ENCODE measurements around the gene HEXIM1. TPM values are rescaled to one million over a fixed set of nuclear protein-coding genes. Genes with fewer than 3 reads are reported as not detected.
A peak's percentile ranks its signal among the peaks of the same experiment; 100 is the strongest.

Gene HEXIM1, protein sequence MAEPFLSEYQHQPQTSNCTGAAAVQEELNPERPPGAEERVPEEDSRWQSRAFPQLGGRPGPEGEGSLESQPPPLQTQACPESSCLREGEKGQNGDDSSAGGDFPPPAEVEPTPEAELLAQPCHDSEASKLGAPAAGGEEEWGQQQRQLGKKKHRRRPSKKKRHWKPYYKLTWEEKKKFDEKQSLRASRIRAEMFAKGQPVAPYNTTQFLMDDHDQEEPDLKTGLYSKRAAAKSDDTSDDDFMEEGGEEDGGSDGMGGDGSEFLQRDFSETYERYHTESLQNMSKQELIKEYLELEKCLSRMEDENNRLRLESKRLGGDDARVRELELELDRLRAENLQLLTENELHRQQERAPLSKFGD
- total RNA-seq: 10 to 100 TPM; 40.2 to 42.4 TPM

- Mint-ChIP-seq H3K27ac (peak within 1 kb of the TSS; percentile 100), H3K36me3 (peaks cover 12% of the 10 kb centered on the region), H3K9me3 (ENCODE audit: low read depth) (no peaks in the 10 kb centered on the region), H3K4me3 (peak within 1 kb of the TSS; percentile 99), H3K4me1 (peaks cover 43% of the 10 kb centered on the region), H3K27me3 (peaks cover 2% of the 10 kb centered on the region)
- CTCF ChIA-PET: interaction anchor here (0.6 to 24.7 kb wide), 21 partner anchors 13 to 372 kb away, joined by 3 to 583 read pairs (median 6); partner anchors contain the start of genes ACBD4, FMNL1, HEXIM2 and MAP3K14
- ATAC-seq (peak; percentile 76), DNase-seq (peak; percentile 99)
Observed at GRCh38 chr17:45148183-45149036, at the start of gene HEXIM1. Gene HEXIM1 (plus strand): TSS chr17:45148475. CDS start chr17:45149191, 716 bp downstream.

- ATAC-seq (peak; percentile 91), DNase-seq (peak; percentile 82)
- CTCF ChIA-PET: interaction anchor here (0.6 to 3.5 kb wide), 29 partner anchors 9 to 322 kb away, joined by 3 to 24 read pairs (median 5); partner anchors contain the start of genes ACBD4, DCAKD, EFTUD2 and NMT1
- Mint-ChIP-seq H3K36me3 (peaks cover 48% of the 10 kb centered on the region), H3K4me3 (no peak overlapping the region), H3K27me3 (no peaks in the 10 kb centered on the region), H3K9me3 (ENCODE audit: low read depth) (no peaks in the 10 kb centered on the region), H3K27ac (no peak overlapping the region), H3K4me1 (no peaks in the 10 kb centered on the region)
Observed at GRCh38 chr17:45098869-45099616, 49.2 kb upstream of the HEXIM1 start.

DNA sequence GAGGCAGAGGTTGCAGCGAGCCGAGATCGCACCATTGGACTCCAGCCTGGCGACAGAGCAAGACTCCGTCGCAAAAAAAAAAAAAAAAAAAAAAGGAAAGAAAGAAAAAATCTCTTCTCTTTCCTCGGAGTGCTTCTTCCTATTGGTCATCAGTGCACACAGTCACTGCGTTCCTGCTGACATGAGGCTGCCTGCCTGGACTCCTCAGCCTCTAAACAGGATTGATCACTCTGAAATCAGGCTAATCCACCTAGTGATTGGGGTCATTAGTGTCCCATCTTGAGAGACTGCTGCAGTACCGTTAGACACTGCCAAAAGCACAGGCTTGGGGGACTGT lies 46.8 kb upstream of the HEXIM1 start:
- CTCF ChIA-PET: interaction anchor here (0.7 to 3.5 kb wide), 3 partner anchors 13 to 182 kb away, joined by 4 to 19 read pairs (median 4); partner anchors contain the start of gene ACBD4
- Mint-ChIP-seq H3K36me3 (peaks cover 44% of the 10 kb centered on the region), H3K9me3 (ENCODE audit: low read depth) (no peaks in the 10 kb centered on the region), H3K27ac (no peak overlapping the region), H3K4me3 (no peak overlapping the region), H3K4me1 (no peaks in the 10 kb centered on the region), H3K27me3 (no peaks in the 10 kb centered on the region)
- DNase-seq (no peak), ATAC-seq (no peak)

DNA sequence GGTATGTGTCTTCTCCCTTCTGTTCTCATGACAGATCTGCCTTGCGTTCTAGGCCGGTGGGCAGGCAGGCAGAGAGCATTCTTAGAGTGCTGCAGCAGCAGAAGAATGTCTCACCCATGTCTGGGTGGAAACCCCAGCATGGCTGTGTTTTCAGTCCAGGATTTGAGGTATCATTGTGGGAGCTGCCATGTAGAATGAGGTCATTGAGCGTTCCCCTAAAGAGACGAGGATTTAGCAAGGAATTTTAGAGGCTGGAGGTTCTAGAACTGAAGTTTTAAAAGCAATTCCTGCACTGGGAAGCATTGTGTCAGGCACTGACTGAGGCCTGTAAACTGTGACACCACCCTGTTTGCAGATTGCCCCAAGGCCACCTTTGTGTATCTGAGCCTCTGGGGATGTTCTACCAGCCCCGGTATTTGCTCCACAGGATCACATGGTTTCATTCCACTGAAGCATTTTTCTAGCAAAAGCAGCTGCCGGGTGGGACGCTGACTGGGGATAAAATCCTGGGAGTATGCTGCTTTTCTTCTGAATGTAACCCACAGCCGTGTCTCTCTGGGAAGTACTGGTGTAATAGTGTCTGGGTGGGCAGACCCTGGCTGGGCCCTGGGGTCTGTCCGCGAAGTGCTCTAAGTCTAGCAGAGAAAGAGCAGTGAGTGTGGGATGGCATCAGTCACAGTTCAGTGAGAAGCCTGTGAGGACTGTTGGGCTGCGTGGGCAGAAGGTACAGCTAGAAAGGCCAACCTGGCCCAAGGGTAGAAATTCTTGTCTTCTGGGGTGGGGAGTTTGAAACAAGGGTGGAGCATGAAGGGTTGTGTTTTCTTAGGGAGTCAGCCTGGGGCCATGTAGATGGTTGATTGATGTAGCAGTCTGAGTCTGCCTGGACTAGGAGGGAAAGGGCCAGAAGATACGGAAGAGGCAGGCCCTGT lies 46.1 kb upstream of the HEXIM1 start:
- peaks cover 40% of the 10 kb centered on the region for H3K36me3 Mint-ChIP-seq
- DNase-seq (no peak), ATAC-seq (no peak)

DNA sequence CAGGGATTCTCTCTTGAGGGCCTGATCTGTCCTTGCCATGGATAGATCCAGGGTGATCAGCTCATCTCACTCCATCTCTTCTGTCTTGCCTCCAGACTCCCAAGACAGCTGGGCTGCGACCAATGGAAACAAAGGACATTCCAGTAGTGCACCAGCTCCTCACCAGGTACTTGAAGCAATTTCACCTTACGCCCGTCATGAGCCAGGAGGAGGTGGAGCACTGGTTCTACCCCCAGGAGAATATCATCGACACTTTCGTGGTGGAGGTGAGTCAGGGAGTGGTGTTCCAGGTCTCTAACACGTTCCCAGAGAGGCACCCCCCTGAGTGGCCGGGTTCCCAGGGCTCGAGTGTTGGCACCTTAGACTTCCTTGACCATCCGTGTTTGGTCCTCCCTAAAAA lies 45.4 kb upstream of the HEXIM1 start:
- CTCF ChIA-PET: interaction anchor here (1.7 kb wide), 1 partner anchor 33 kb away, joined by 4 read pairs; the partner anchor contains the start of gene ACBD4
- no peaks in the 10 kb centered on the region for H3K9me3 Mint-ChIP-seq (ENCODE audit: low read depth)
- DNase-seq (no peak), ATAC-seq (no peak)
- no peaks in the 10 kb centered on the region for H3K27me3 Mint-ChIP-seq
- peaks cover 36% of the 10 kb centered on the region for H3K36me3 Mint-ChIP-seq
- no peak overlapping the region for H3K27ac Mint-ChIP-seq
- no peak overlapping the region for H3K4me3 Mint-ChIP-seq
- H3K4me1 Mint-ChIP-seq: no peaks in the 10 kb centered on the region

More for the DNA sequence above, 46.1 kb upstream of the HEXIM1 start:
- no peak overlapping the region for H3K4me3 Mint-ChIP-seq
- no peaks in the 10 kb centered on the region for H3K9me3 Mint-ChIP-seq (ENCODE audit: low read depth)
- H3K27ac Mint-ChIP-seq: no peak overlapping the region
- no peaks in the 10 kb centered on the region for H3K27me3 Mint-ChIP-seq
- CTCF ChIA-PET: interaction anchor here (1.2 kb wide), 1 partner anchor 33 kb away, joined by 4 read pairs; the partner anchor contains the start of gene ACBD4
- H3K4me1 Mint-ChIP-seq: no peaks in the 10 kb centered on the region

GRCh38 chr17:45103269-45103795 lies 44.9 kb upstream of the HEXIM1 start:
- peaks cover 33% of the 10 kb centered on the region for H3K36me3 Mint-ChIP-seq
- CTCF ChIA-PET: interaction anchor here (1.7 kb wide), 1 partner anchor 32 kb away, joined by 4 read pairs; the partner anchor contains the start of gene ACBD4

DNA sequence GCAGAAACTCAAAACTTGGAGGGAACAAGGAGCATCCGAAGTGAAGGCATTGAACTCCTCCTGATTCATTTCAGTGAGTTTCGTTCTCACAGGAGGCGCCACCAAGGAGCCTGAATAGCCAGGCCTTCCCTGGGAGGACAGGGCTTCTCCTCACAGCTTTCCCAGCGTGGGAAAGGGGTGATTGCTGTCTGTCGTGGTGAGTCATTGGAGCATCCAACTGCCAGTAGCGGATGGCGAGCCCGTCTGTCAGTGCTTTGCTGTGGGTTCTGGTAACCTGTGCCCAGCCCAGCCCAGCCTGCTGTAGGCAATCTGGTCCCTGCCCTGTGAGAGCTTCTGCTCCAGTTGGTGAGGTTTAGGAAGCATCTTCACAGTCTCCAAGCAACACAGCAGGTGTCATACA lies 44.2 kb upstream of the HEXIM1 start:
- Mint-ChIP-seq H3K4me1 (no peaks in the 10 kb centered on the region), H3K27ac (no peak overlapping the region), H3K9me3 (ENCODE audit: low read depth) (no peaks in the 10 kb centered on the region), H3K27me3 (no peaks in the 10 kb centered on the region), H3K36me3 (peaks cover 29% of the 10 kb centered on the region), H3K4me3 (no peak overlapping the region)
- DNase-seq (no peak), ATAC-seq (no peak)
- CTCF ChIA-PET: interaction anchor here (1.7 kb wide), 1 partner anchor 31 kb away, joined by 4 read pairs; the partner anchor contains the start of gene ACBD4

More at GRCh38 chr17:45103269-45103795, 44.9 kb upstream of the HEXIM1 start:
- no peak for DNase-seq
- H3K9me3 Mint-ChIP-seq (ENCODE audit: low read depth): no peaks in the 10 kb centered on the region
- no peak overlapping the region for H3K27ac Mint-ChIP-seq
- no peak overlapping the region for H3K4me3 Mint-ChIP-seq
- no peak for ATAC-seq
- H3K4me1 Mint-ChIP-seq: no peaks in the 10 kb centered on the region
- no peaks in the 10 kb centered on the region for H3K27me3 Mint-ChIP-seq

GRCh38 chr17:45104497-45104896 lies 43.8 kb upstream of the HEXIM1 start:
- Mint-ChIP-seq H3K27ac (no peak overlapping the region), H3K4me3 (no peak overlapping the region), H3K9me3 (ENCODE audit: low read depth) (no peaks in the 10 kb centered on the region), H3K4me1 (no peaks in the 10 kb centered on the region), H3K27me3 (no peaks in the 10 kb centered on the region), H3K36me3 (peaks cover 25% of the 10 kb centered on the region)
- ATAC-seq (no peak), DNase-seq (no peak)
- CTCF ChIA-PET: interaction anchor here (1.7 kb wide), 1 partner anchor 31 kb away, joined by 4 read pairs; the partner anchor contains the start of gene ACBD4

- DNase-seq (no peak), ATAC-seq (no peak)
- CTCF ChIA-PET: interaction anchor here (1.6 kb wide), 1 partner anchor 30 kb away, joined by 6 read pairs; the partner anchor contains the start of gene ACBD4
- Mint-ChIP-seq H3K27me3 (no peaks in the 10 kb centered on the region), H3K4me3 (no peak overlapping the region), H3K36me3 (peaks cover 23% of the 10 kb centered on the region), H3K4me1 (no peaks in the 10 kb centered on the region), H3K27ac (no peak overlapping the region), H3K9me3 (ENCODE audit: low read depth) (no peaks in the 10 kb centered on the region)
Observed at GRCh38 chr17:45104907-45105624, 43.2 kb upstream of the HEXIM1 start.

- DNase-seq: no peak
Observed at GRCh38 chr17:45106096-45106495, 42.2 kb upstream of the HEXIM1 start.

DNA sequence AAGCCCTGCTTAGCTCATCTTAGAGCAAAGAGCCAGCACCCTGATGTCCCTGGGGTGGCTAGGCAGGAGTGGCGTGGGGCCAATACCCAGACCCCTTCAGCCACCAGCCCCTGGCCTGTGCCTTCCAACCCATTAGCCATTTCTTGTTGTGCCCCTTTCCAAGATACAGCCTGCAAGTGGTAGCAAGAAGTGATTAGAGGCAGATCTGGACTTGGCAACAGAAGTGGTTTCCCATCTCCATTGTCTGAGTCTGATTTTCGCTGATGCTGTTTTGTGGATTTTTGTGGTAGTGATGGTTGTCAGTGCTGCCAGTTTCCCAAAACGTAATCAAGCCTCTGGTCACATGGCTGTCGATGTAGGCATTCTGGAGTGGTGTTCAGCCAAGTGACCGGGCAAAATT lies 41.7 kb upstream of the HEXIM1 start:
- CTCF ChIA-PET: interaction anchor here (0.9 to 1.6 kb wide), 2 partner anchors 15 to 29 kb away, joined by 3 to 6 read pairs; partner anchors contain the start of gene ACBD4
- Mint-ChIP-seq H3K36me3 (peaks cover 22% of the 10 kb centered on the region), H3K27ac (no peak overlapping the region), H3K4me1 (no peaks in the 10 kb centered on the region), H3K9me3 (ENCODE audit: low read depth) (no peaks in the 10 kb centered on the region), H3K4me3 (no peak overlapping the region), H3K27me3 (no peaks in the 10 kb centered on the region)
- ATAC-seq: no peak
- no peak for DNase-seq

More at GRCh38 chr17:45106096-45106495, 42.2 kb upstream of the HEXIM1 start:
- ATAC-seq: no peak
- peaks cover 23% of the 10 kb centered on the region for H3K36me3 Mint-ChIP-seq
- H3K9me3 Mint-ChIP-seq (ENCODE audit: low read depth): no peaks in the 10 kb centered on the region
- no peak overlapping the region for H3K27ac Mint-ChIP-seq
- CTCF ChIA-PET: interaction anchor here (0.9 to 1.6 kb wide), 2 partner anchors 16 to 29 kb away, joined by 3 to 6 read pairs; partner anchors contain the start of gene ACBD4
- no peaks in the 10 kb centered on the region for H3K27me3 Mint-ChIP-seq
- no peak overlapping the region for H3K4me3 Mint-ChIP-seq
- no peaks in the 10 kb centered on the region for H3K4me1 Mint-ChIP-seq
